K562 (cell line): Measurements from ENCODE around the gene TRIO. TPM values are rescaled to one million over a fixed set of nuclear protein-coding genes. Genes with fewer than 3 reads are reported as not detected.

Source experiments
- ATAC-seq: fragments of 200-7000 bp; cut with Tn5 transposase; 3 replicates; pipeline ENCODE4 v1.9.1; 2020; ENCODE audit warnings: moderate library complexity
- BruUV-seq: library from RNA; stranded (reverse); fragments of 400-500 nt; replicated peaks from 2 replicates; lab custom pipeline; 2021; lab: Mats Ljungman, UMichigan
- CTCF ChIA-PET: fragments of 300-600 bp; formaldehyde crosslinking; extraction: SDS; loops from one replicate; lab custom pipeline; 2021; ENCODE audit warnings: low intra/inter-chr PET ratio; lab: Yijun Ruan, JAX
- POLR2A ChIA-PET: fragments of 300-600, 350-650 bp; sonication (Branson Sonifier 250); formaldehyde crosslinking; extraction: SDS; loops from one replicate; lab custom pipeline; 2021; ENCODE audit warnings: antibody characterized with exemption, inconsistent platforms; lab: Yijun Ruan, JAX
- DNase-seq, 4 experiments: peaks; one replicate each; pipeline versions ENCODE4 v3.0.0 to v3.0.0-alpha.2; 2011 to 2018; ENCODE audit warnings: low spot score in 3 of 4, mixed read lengths in 3 of 4; ENCODE audit errors: extremely low read depth in 1 of 4
- FAIRE-seq: peaks from 2 replicates; lab custom pipeline; 2011; peaks lifted over from hg19 to GRCh38; lab: Jason Lieb, UNC
- H2AFZ ChIP-seq: 2 replicates; pipeline ENCODE4 v1.6.0; 2011; ENCODE audit warnings: low read depth, low read length, control low read depth, inconsistent platforms
- H3K27ac ChIP-seq: fragments of 200-600 bp; 3 replicates; pipeline ENCODE4 v1.8.0; 2011; ENCODE audit warnings: low read depth, mild to moderate bottlenecking, control low read depth, inconsistent platforms, low read length, moderate library complexity, mixed read lengths; ENCODE audit errors: extremely low read depth
- H3K27me3 ChIP-seq, 2 experiments: fragments of 300-600 bp in 1 of 2; 2 replicates in 1 of 2; 3 replicates in 1 of 2; pipeline versions ENCODE4 v1.6.0 to v1.8.0; 2011; ENCODE audit warnings: inconsistent platforms in 2 of 2, low read length in 2 of 2, mild to moderate bottlenecking in 1 of 2, mixed read lengths in 1 of 2, moderate library complexity in 1 of 2; ENCODE audit not compliant: control insufficient read depth in 2 of 2, insufficient read depth in 2 of 2
- H3K36me3 ChIP-seq: fragments of 300-600 bp; 3 replicates; pipeline ENCODE4 v1.8.0; 2011; ENCODE audit warnings: mild to moderate bottlenecking, low read length, inconsistent platforms; ENCODE audit not compliant: control insufficient read depth, insufficient read depth
- H3K4me1 ChIP-seq, 2 experiments: fragments of 200-600 bp in 1 of 2; replicated peaks in 1 of 2; 2 replicates in 1 of 2; 3 replicates in 1 of 2; pipeline versions ENCODE4 v1.5.1 to v1.8.0; 2011; ENCODE audit warnings: inconsistent platforms in 2 of 2, low read length in 2 of 2, mild to moderate bottlenecking in 1 of 2, mixed read lengths in 1 of 2, moderate library complexity in 1 of 2; ENCODE audit not compliant: control insufficient read depth in 2 of 2, insufficient read depth in 2 of 2
- H3K4me2 ChIP-seq: 2 replicates; pipeline ENCODE4 v1.6.1; 2011; ENCODE audit warnings: low read length, control low read depth, inconsistent platforms, mixed read lengths; ENCODE audit not compliant: insufficient read depth
- H3K4me3 ChIP-seq: fragments of 200-600 bp; sonication (generic), shearing (Covaris generic); 2 replicates; pipeline ENCODE4 v1.5.1; 2016; ENCODE audit warnings: control low read depth, inconsistent platforms
- H3K79me2 ChIP-seq: fragments of 200-600 bp; 3 replicates; pipeline ENCODE4 v1.8.0; 2011; ENCODE audit warnings: low read length, inconsistent platforms; ENCODE audit not compliant: control insufficient read depth, insufficient read depth
- H3K9ac ChIP-seq, 2 experiments: 2 replicates each; pipeline versions ENCODE4 v1.6.0 to v1.6.1; 2011; ENCODE audit warnings: low read depth in 2 of 2, low read length in 2 of 2, control low read depth in 1 of 2, inconsistent platforms in 1 of 2, mild to moderate bottlenecking in 1 of 2, mixed read lengths in 1 of 2; ENCODE audit not compliant: insufficient read depth in 1 of 2
- H3K9me1 ChIP-seq: one replicate; pipeline ENCODE4 v1.6.0; 2011; ENCODE audit warnings: inconsistent platforms, mild to moderate bottlenecking, low read length, moderate library complexity; ENCODE audit not compliant: control insufficient read depth, insufficient read depth
- H3K9me3 ChIP-seq: replicated peaks from 2 replicates; pipeline ENCODE4 v1.5.1; 2011; ENCODE audit warnings: low read depth, low read length, inconsistent platforms; ENCODE audit not compliant: control insufficient read depth, insufficient read depth
- H4K20me1 ChIP-seq: replicated peaks from 2 replicates; pipeline ENCODE4 v1.6.1; 2011; ENCODE audit warnings: low read length, inconsistent platforms, mixed read lengths; ENCODE audit not compliant: control insufficient read depth, insufficient read depth
- MGA ChIP-seq: fragments of 450-650 bp; IDR thresholded peaks from 2 replicates; pipeline ENCODE4 v1.6.1; 2016; ENCODE audit warnings: mild to moderate bottlenecking, moderate library complexity
- RCOR1 ChIP-seq, 2 experiments: IDR thresholded peaks; 2 replicates each; pipeline ENCODE4 v1.6.1; 2012; ENCODE audit warnings: low read depth in 2 of 2, low read length in 2 of 2, borderline replicate concordance in 1 of 2, improper control_type of control experiment in 1 of 2
- ZC3H11A ChIP-seq: IDR thresholded peaks from 2 replicates; pipeline ENCODE4 v1.6.1; 2012; ENCODE audit warnings: low read depth, low read length, improper control_type of control experiment
- WGBS: fragments of 100-300 bp; shearing (Covaris generic); methylation state at CpG from one replicate; pipeline ENCODE4 v1.1.6; 2016; ENCODE audit warnings: low coverage, mixed read lengths; ENCODE audit not compliant: insufficient coverage; ENCODE audit errors: missing lambda C conversion rate; 5-methylcytosine and 5-hydroxymethylcytosine counted together
- in situ Hi-C: fragments of 300-500 bp; cut with MboI; formaldehyde crosslinking; loops from 4 replicates; pipeline ENCODE4 v1.15.0; 2018; ENCODE audit warnings: inconsistent platforms, mixed read lengths
- intact Hi-C: fragments of 100-400 bp; cut with micrococcal nuclease; formaldehyde crosslinking; loops from 2 replicates; pipeline ENCODE4 v1.14.2; 2022
- polyA plus RNA-seq, 8 experiments: library from polyadenylated mRNA; depleted of rRNA in 4 of 8; stranded (reverse) in 5 of 8; unstranded in 3 of 8; fragments of >200 nt; fragmentation: Nextera tagmentation in 2 of 8; fragmentation: Illumina TruSeq in 1 of 8; extraction: Ambion mirVana in 2 of 8; extraction: Trizol in 1 of 8; gene quantifications; 2 replicates each; pipeline versions ENCODE4 v1.2.1 to v1.2.3, GENCODE V29; 2011 to 2014; ENCODE audit warnings: inconsistent platforms in 1 of 8, missing spikeins in 1 of 8
- total RNA-seq, 7 experiments: library from RNA; depleted of rRNA in 6 of 7; stranded (reverse); fragments of >200 nt in 6 of 7; fragmentation: Illumina TruSeq in 2 of 7; extraction: Trizol in 2 of 7; gene quantifications; 2 replicates each; pipeline versions ENCODE4 v1.2.1 to v1.2.3, GENCODE V29; 2011 to 2021; ENCODE audit warnings: low replicate concordance in 1 of 7

TRIO gene
- total and polyA plus RNA-seq, 9 of the 15 experiments (the other 6 are each of a cell fraction or from before 2014, with no cell fraction given): 0.24 to 5.0 (median 1.1) TPM

GRCh38 chr5:14231890-14232289, 88.7 kb downstream of the TRIO start:
- DNase-seq (no peak), FAIRE-seq (no peak), ATAC-seq (no peak)
- Histone ChIP-seq H2AFZ (no peak overlapping the region), H3K4me3 (no peak overlapping the region), H3K79me2 (no peaks in the 10 kb centered on the region), H3K9ac (no peak overlapping the region), H3K27ac (no peak overlapping the region), H3K9me1 (no peaks in the 10 kb centered on the region), H3K27me3 (peaks cover 10 to 15% of the 10 kb centered on the region in 2 experiments; a peak in 4 of 5 replicates), H3K9me3 (no peaks in the 10 kb centered on the region), H3K36me3 (no peaks in the 10 kb centered on the region), H3K4me2 (no peak overlapping the region), H4K20me1 (no peaks in the 10 kb centered on the region), H3K4me1 (no peaks in the 10 kb centered on the region)
- no TSS peak for BruUV-seq
- CTCF ChIA-PET: no interaction called here
- intact Hi-C loops (no loop called here), in situ Hi-C loops (no loop called here)
- TF ChIP-seq ZC3H11A: no peak
- TF ChIP-seq MGA: no peak
- TF ChIP-seq RCOR1 (IDR thresholded peaks at IDR 0.05; ENCODE audit: borderline replicate concordance in 1 of 2, low read depth in 2 of 2, low read length in 2 of 2): no peak
- 6% methylated on average over 4 of the region's 4 CpGs for WGBS
- POLR2A ChIA-PET: interaction anchor here (0.5 to 1.0 kb wide), 2 partner anchors 12 to 712 kb away, joined by 3 to 5 read pairs; no protein-coding TSS in a partner anchor
